H4 (cell line): ENCODE data around the gene VCAN. TPM values are rescaled to one million over a fixed set of nuclear protein-coding genes. Genes with fewer than 3 reads are reported as not detected.
"Not testable (repeated sequence)": the region's sequence is repeated elsewhere in the genome, so short reads cannot be mapped to it uniquely, and the experiment has no call there.

ENCODE experiments used
- DNase-seq: peaks from one replicate; pipeline ENCODE4 v3.0.0-alpha.2; 2015; ENCODE audit warnings: low spot score
- total RNA-seq: library from RNA; depleted of rRNA; stranded (reverse); fragments of >200 nt; shearing (Covaris generic); gene quantifications from 2 replicates; pipeline ENCODE4 v1.2.3, GENCODE V29; 2014; rRNA removed

The VCAN gene
- 13.0 and 14.4 TPM in 2 replicates for total RNA-seq

DNA sequence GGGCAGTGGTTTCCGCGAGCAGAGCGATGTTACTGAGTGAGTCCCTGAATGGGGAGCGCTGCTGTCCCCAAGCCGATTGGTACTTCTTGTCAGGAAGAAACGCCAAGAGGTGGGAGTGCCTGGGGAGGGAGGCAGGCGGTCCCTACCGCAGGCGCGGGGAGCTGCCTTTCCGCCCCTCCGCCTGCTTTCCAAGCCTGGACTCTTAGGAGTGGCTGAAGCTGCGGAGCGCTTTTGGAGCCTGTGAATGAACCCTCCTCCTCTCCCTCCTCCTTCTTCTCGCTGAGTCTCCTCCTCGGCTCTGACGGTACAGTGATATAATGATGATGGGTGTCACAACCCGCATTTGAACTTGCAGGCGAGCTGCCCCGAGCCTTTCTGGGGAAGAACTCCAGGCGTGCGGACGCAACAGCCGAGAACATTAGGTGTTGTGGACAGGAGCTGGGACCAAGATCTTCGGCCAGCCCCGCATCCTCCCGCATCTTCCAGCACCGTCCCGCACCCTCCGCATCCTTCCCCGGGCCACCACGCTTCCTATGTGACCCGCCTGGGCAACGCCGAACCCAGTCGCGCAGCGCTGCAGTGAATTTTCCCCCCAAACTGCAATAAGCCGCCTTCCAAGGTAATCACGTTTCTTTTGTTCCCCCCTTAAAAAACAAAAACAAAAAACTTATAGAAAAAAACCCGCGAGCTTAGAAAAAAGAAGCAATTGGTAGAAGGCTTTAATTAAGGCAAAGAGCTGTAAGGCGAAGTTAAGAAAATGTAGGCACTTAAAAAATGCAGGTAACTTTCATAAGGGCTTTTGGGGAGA, at the start of gene VCAN:
Gene VCAN, plus strand, starts transcription at position 340 of the 808 bp plus-strand sequence. CDS start 11,775 bp downstream, outside the sequence.
- DNase-seq = peak; percentile 25

DNA sequence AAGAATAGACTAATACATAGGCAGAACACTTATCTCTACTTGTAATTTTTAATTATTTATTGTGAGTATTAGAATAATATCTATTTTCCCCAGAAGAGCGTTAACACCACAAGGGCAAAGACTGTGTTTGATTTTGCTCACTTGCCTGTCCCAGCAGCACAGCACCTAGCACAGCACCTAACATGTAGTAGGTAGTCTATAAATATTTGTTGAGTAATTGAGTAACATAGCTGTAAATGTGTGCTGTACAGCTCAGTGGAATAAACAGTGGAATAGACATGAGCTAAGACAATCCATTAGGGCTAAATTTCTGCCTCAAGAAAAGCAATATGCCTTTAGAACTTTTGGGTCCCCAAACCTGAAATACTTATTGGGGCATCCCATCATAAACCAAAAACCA, 49.3 kb upstream of the VCAN start:
- DNase-seq = no peak

DNA sequence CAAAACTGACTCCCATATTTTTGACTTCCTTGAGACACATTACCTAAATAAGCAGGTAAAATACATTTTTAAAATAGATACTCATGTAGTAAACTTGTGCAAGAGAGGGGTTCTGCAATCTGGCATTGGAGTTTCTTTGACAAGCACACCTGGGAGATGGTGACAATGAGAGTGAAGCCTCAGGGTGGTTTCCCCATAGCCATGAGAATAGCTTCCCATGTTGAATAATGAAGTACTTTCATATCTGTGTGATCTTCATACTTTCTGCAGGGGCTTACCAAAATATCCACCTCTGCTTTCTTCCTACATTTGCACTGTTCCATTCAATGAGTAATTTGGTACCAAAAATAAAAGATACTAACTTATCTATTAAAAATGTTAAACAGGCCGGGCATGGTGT, 44.7 kb upstream of the VCAN start:
- DNase-seq = no peak

DNA sequence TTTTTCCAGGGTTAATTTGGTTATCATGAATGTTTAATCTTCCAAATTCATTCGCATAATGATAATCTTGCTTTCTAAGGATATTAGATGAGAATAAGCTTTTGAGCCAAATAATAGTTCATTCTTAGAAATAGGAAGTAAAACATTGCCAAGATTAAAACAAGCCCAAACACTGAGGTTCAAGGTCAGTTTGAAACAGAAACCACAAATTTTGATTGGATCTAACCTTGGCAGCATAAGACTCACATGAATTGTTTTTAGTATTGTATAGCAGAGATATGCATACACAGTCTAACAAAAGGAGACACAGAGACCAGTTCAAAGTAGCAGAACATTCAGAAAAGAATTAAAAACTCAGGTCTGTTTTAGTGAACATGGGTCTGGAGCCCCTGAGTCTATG, 43.4 kb upstream of the VCAN start:
- no peak for DNase-seq

DNA sequence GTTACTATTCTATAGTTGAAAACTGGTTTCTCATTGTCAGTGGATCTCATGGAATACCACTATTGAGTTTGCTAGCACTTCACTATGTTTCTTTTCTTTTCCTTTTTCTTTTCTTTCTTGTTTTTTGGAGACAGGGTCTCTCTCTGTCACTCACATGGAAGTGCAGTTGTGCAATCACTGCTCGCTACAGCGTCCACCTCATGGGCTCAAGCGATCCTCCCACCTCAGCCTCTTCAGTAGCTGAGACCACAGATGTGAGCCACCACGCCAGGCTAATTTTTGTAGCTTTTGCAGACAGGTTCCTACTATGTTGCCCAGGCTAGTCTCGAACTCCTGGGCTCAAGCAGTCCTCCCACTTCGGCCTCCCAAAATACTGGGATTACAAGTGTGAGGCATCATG, 42.7 kb upstream of the VCAN start:
- no peak for DNase-seq

DNA sequence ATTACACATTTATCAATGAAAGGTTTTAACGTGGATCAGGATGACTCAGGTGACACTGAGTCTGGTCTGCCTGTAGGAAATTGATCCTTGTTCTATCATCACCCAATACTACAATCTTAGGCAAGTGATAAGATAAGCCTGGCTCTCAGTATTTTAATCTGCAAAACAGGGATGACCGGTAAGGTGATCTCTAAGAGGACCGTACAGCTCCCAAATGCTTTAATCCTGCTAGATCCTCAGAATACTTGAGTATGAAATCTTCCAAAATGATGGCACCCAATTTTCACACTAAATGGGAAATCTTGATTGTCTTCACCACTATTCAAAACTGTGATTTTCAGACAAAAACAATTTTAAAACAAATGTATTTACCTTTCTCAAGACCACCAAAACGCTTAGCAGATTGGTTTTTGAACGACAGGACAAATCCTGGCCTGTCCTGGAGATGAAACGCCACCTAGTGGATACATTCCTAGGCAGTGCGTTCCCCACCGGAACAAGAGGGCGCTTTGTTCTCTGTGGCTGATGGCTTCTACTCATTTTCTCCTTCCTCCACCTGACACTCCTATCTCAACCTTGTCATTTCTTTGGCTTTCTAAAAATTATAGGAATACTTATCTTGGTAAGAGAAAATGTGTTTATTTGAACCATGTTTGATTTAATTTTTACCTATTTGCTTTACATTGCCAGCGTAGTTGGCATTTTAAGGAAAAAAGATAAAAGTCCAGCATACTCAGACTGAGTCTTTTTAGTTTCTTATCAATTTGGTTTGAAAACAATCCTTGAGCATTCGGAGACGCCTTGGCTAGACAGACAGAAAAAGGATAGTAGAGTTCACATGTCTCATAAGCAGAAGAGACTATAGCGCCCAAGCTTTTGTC, 41.2 kb upstream of the VCAN start:
- DNase-seq = peak; percentile 58

DNA sequence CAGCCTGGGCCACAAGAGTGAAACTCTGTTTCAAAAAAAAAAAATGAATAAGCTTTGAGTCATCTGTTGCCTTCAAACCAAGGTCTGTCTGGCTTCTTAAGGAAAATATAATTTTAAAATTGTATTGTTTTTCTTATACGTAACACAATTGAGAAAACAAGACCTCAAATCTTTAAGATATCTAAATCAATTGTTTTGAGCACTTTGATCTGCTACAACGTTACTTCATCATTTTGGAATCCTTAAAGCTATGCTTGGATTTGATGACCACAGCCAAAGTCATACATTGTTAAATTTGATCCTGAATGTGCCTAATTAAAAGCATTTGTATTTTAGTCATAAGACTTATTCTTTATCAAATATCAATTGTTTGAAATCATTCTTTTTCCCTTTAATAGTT, 37.7 kb upstream of the VCAN start:
- DNase-seq = no peak

DNA sequence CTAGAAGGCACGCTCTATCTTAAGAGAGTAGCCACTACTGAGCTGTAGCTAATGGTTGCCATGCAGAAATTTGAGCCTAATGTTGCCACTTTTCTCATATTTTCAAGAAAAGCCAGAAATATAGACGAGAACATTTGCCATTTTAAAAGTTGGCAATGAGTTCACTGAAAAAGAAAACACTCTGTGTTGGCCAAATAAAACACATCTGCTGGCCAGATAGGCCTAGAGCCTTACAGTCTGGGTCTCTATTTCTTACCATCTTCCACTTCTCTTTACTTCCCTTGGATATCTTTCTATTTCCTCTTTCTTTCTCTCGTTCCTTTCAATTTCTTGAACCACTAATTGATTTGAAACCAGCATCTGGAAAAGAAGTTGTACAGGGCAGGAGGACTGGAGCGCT, 36.6 kb upstream of the VCAN start:
- DNase-seq = no peak

DNA sequence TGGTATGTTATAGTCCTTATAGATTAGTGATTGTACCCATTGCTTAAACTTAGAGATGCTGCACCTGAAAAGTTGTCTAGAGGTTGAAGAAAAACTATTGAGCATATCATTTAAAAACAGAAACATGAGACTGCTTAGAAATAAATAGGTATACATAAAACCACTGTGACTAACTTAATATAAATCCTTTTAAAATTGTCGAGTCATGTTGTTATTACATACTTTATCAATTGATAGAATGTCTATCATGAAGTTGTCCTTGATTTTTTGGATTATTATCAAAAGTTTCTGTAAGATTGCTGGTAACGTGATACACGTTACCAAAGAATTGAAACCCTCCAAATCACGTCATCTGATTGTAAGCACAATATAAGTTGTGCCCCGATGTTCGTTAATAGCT, 35.3 kb upstream of the VCAN start:
- no peak for DNase-seq

DNA sequence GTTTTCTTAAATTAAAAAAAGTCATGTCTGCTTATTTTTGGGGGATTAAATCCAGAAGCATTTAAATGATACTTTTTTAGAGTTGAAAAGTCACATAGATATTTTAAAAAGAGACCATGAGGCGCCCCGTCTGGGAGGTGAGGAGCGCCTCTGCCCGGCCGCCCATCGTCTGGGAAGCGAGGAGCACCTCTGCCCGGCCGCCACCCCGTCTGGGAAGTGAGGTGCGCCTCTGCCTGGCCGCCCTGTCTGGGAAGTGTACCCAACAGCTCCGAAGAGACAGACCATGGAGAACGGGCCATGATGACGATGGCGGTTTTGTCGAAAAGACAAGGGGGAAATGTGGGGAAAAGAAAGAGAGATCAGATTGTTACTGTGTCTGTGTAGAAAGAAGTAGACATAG, 33.8 kb upstream of the VCAN start:
- not testable (repeated sequence) for DNase-seq

DNA sequence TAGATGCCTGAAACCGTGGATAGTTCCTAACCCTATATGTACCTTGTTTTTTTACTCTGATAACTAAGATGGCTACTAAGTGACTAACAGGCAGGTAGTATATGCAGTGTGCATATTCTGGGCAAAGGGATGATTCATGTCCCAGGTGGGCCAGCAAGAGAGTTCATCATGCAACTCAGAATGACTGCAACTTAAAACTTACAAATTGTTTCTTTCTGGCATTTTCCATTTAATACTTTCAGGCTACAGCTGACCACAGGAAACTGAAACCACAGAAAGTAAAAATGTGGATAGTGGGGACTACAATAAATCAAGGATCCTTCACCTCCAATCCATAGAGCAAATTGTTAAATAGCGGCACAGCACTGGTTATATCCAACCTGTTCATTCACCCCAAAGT, 30.7 kb upstream of the VCAN start:
- DNase-seq = no peak

DNA sequence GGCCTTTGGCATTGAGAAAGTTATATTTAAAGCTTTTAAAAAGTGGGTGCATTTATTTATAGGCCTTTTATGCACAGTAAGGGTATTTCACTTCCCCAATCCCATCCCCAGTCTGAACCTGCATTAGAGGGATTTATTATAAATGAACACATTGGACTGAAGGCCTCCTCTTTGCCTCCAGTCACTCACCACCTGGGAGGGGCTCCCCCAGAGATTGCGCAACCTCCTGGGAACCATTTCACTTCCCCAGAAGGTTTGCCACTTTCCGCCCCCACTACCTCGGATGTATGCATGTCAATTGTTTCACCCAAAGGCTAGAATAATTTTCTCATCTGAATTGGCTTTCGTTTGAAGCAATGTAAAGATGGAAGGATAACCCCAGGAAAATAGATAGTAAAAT, 29.8 kb upstream of the VCAN start:
- no peak for DNase-seq

DNA sequence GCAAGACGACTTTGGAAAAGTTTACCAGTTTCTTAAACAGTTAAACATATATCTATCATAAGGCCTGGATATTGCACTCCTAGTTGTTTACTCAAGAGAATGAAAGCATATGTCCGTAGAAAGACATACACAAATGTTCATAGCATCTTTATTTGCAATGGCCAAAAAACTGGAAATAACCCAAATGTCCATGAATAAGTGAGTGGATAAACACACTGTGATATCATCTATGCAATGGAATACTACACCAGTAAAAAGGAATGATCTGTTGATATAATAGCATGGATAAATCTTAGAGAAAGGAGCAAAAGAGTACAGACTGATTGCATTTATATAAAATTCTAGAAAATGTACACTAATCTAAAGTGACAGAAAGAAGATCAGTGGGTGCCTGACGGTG, 28.0 kb upstream of the VCAN start:
- DNase-seq = no peak

DNA sequence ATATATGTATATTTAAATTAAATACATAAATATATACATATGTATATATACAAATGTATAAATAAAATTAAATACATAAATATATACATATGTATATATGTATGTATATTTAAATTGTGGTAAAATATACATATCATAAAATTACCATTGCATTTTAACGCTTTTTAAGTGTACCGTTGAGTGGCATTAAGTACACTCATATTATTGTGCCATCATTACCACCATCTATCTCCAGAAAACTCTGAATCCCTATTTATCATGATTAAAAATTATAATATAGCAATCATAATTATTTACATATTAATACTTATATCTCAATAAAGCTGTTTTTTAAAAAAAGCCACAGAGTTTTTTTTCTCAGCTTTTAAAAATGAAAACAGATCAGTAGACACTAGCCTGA, 27.1 kb upstream of the VCAN start:
- DNase-seq = no peak

DNA sequence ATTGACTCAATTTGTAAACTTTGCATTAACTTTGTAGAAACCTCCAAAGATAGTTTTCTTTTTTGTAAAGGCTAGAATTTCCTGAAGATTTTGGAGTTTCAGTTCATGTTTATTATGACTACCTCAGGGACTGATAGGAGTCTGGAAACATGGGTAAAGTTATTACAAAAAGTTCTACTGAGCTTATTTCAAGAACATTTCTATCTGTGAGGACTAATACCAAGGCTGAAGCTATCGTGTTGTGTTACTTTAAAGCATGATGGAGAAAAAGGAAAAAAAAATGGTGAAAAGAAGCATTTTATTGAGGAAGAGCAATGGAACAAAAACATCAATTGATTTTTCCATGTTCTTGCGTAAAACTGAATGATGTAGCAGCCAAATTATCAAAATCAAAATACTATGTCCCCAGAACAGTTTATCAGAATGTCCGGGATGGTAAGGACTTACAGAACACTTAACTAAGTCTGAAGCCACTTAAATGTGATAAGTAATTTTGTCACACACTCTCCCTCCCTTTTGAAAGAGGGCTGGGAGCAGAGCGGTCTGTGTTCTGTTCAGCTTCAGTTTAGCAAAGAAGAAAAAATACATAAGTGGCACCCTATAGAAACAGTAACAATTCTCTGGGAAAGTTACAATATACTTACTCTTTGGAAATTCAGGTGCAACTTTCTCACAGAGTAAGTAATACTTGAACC, 25.1 kb upstream of the VCAN start:
- DNase-seq = no peak

DNA sequence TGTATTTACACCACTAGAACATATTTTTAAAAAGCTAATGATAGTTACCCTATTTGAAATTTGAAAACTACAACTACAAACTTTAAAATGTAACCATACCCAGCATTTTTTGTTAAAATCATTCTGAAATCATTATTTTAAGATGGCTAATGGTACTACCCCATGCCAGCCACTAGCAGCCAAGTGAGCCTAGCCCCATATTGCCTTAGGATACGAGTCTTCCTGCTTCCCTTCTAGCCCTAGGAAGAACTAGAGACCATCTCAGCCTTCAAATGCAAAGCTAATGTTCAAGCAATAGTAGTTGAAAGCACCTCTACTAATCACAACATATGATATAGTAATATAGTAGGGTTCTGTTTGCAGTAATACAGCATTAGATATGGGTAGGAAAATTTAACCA, 24.0 kb upstream of the VCAN start:
- DNase-seq = no peak

DNA sequence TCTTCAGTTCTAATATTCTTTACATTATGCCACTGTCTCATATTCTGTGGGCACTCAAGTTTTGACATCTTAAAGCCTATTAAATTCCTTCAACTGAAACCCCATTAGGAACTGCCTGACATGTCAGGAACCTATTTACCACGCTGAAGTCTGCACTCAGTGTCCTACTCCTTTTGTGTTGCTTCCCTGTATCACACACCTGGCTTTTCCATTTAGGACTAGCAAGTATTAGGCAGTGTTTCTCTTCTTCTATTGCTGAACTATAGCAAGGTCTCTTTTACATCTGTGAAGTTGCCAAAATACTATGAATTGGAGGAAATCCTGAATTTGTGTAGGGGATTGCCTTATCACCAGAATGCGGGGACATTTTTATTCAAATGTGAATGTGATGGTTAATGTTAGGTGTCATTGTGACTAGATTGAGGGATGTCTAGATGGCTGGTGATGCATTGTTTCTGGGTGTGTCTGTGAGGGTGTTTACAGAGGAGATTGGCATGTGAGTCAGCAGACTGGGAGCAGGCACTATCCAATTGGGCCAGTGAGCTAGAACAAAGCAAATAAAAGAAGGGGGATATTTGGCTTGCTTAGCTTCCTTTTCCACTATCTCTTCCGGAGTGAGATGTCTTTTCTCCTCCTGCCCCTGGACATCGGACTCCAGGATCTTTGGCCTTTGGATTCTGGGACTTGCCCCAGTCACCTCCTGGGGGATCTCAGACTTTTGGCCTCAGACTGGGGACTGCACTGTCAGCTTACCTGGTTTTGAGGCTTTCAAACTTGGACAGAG, 21.2 kb upstream of the VCAN start:
- no peak for DNase-seq

DNA sequence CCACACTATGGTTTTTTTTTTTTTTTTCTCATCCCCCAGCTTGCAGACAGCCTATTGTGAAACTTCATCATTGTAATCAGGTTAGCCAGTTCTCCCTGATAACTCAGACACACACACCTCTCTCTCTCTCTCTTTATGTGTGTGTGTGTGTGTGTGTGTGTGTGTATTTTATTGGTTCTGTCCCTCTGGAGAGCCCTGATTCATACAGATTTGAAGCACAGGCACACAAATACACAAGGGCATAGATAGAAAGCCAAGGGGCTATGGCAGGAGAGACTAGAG, 20.6 kb upstream of the VCAN start:
- no peak for DNase-seq

DNA sequence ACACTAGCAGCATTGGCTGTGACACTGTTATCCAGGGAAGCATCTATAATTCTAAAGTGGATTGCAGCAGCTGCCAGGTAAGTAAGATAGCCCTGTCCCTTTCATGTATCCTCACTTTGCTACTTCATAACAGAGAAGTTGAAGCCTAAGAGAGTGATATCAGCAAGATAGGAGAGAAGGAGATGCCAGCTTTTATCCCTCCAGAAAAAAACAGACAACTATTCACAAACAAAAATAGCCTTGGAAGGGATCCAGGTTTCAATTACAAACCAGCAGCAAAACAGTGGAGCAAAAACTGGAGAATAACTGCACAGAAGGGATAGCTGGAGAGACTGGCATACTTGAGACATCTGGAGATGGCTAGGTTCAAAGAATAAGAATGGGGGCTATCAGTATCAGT, 19.6 kb upstream of the VCAN start:
- no peak for DNase-seq

DNA sequence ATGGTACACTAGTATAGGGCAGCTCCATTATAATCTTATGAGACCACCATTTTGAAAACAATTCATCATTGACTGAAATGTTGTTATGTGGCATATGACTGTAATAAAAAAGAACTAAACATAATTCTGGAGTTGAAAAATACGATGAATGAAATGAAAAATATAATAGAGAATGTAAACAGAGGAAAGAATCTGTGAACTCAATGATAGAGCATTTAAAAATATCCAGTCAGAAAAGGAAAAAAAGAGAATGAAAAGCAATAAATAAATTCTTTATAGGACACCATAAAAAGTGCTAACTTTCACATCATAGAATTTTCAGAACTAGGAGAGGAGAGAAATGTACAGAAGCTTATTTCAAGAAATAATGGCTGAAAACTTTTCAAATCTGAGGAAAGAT, 17.6 kb upstream of the VCAN start:
- no peak for DNase-seq

DNA sequence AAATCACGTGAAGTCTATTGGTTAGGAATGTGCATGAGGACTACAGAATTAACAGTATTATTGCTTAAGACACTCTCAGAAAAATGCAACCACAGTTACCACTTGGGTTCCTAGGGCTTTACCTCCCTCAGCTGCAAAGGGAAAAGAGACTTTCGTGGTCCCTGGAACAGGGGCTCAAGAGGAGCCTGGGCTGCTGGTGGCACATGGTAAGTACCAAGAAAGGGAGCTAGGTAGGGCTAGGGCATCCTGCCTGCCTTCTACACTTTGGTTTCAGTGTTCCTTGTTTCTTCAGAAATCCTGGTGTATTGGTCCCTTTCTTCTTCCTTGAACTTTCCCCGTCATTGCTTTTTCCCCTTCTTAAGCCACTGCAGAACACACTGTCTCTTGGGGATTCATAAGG, 7.3 kb upstream of the VCAN start:
- DNase-seq = no peak
